Body of pancreas (tissue), 4 donors: Measurements from ENCODE around the gene C1orf87. TPM values are rescaled to one million over a fixed set of nuclear protein-coding genes. Genes with fewer than 3 reads are reported as not detected.

Source experiments
- ATAC-seq: fragments of 150-250 bp; one replicate; pipeline ENCODE4 v1.9.1; 2016
- DNase-seq, 4 donors: peaks; one replicate each; pipeline ENCODE4 v3.0.0-alpha.2; 2019
- H3K27ac ChIP-seq, 4 donors: fragments of 200-600 bp; sonication (generic); 1 replicate in 3 of 4; 2 replicates in 1 of 4; pipeline versions ENCODE4 v1.5.1 to v1.6.1; 2016 to 2019; ENCODE audit warnings: mild to moderate bottlenecking in 1 of 4, mixed read lengths in 1 of 4, moderate library complexity in 1 of 4
- H3K27me3 ChIP-seq, 2 donors: fragments of 200-600 bp; sonication (generic); one replicate each; pipeline ENCODE4 v1.6.0; 2016; ENCODE audit warnings: mild to moderate bottlenecking in 1 of 2
- H3K36me3 ChIP-seq, 2 donors: fragments of 200-600 bp; sonication (generic); replicated peaks in 1 of 2; 2 replicates each; pipeline ENCODE4 v1.5.1; 2016; ENCODE audit warnings: low read depth in 2 of 2; ENCODE audit not compliant: insufficient read depth in 1 of 2
- H3K4me1 ChIP-seq: fragments of 200-600 bp; sonication (generic); one replicate; pipeline ENCODE4 v1.6.0; 2016
- H3K4me3 ChIP-seq, 2 donors: fragments of 200-600 bp; sonication (generic); 1 replicate in 1 of 2; 2 replicates in 1 of 2; pipeline ENCODE4 v1.5.1; 2016 to 2019
- H3K9me3 ChIP-seq, 3 donors: fragments of 200-600 bp; sonication (generic); 1 replicate in 2 of 3; 2 replicates in 1 of 3; pipeline ENCODE4 v1.5.1; 2016
- CTCF ChIP-seq, 7 experiments: fragments of 450-650 bp in 4 of 7; fragments of 200-600 bp in 3 of 7; sonication (generic) in 3 of 7; IDR thresholded peaks; one replicate each; pipeline ENCODE4 v1.5.1; 2016 to 2019; ENCODE audit warnings: antibody characterized with exemption in 7 of 7
- POLR2A ChIP-seq, 3 donors: fragments of 450-650 bp; IDR thresholded peaks; one replicate each; pipeline ENCODE4 v1.6.1; 2016; ENCODE audit warnings: antibody characterized with exemption in 3 of 3, mild to moderate bottlenecking in 2 of 3
- WGBS, 2 donors: methylation state at CpG; one replicate each; pipeline ENCODE4 v1.1.5; 2017; 5-methylcytosine and 5-hydroxymethylcytosine counted together
- intact Hi-C: fragments of 100-400 bp; cut with DNase I; formaldehyde crosslinking; loops from one replicate; pipeline ENCODE4 v1.15.1; 2023
- total RNA-seq, 2 donors: library from RNA; depleted of rRNA; stranded (reverse); fragments of >200 nt; gene quantifications; one replicate each; pipeline ENCODE4 v1.1.0, GENCODE V29; 2016

The C1orf87 gene
- total RNA-seq, 2 donors from 2014 or later = not detected

- no peak for ATAC-seq
- intact Hi-C loops = no loop called here
- H3K27me3 ChIP-seq = no peaks in the 10 kb centered on the region
- no peak overlapping the region for H3K27ac ChIP-seq
- no peak overlapping the region for H3K4me3 ChIP-seq
- no peaks in the 10 kb centered on the region for H3K4me1 ChIP-seq
- no peaks in the 10 kb centered on the region for H3K9me3 ChIP-seq
- H3K36me3 ChIP-seq = no peaks in the 10 kb centered on the region
- no peak for DNase-seq
- 67 to 71% methylated on average over 3 of the region's 3 CpGs for WGBS, 2 donors
- TF ChIP-seq POLR2A (IDR thresholded peaks at IDR 0.05) (no peak), CTCF (IDR thresholded peaks at IDR 0.05) (no peak)
These were observed 28.9 kb upstream of the C1orf87 start for GRCh38 chr1:60102267-60103061.

- H3K36me3 ChIP-seq = no peaks in the 10 kb centered on the region
- TF ChIP-seq POLR2A (IDR thresholded peaks at IDR 0.05) (no peak), CTCF (IDR thresholded peaks at IDR 0.05) (no peak)
- ATAC-seq (no peak), DNase-seq (no peak)
- H3K4me1 ChIP-seq = no peaks in the 10 kb centered on the region
- H3K4me3 ChIP-seq = no peak overlapping the region
- H3K27ac ChIP-seq = no peak overlapping the region
- 72 to 83% methylated on average over 2 of the region's 2 CpGs for WGBS, 2 donors
- H3K9me3 ChIP-seq = no peaks in the 10 kb centered on the region
- no peaks in the 10 kb centered on the region for H3K27me3 ChIP-seq
- intact Hi-C loops = no loop called here
These were observed 27.9 kb upstream of the C1orf87 start for GRCh38 chr1:60101516-60101915.

- no peaks in the 10 kb centered on the region for H3K27me3 ChIP-seq
- H3K27ac ChIP-seq = no peak overlapping the region
- intact Hi-C loops = no loop called here
- H3K9me3 ChIP-seq = no peaks in the 10 kb centered on the region
- H3K4me1 ChIP-seq = no peaks in the 10 kb centered on the region
- 73 to 75% methylated on average over 6 of the region's 6 CpGs for WGBS, 2 donors
- DNase-seq = no peak
- no peaks in the 10 kb centered on the region for H3K36me3 ChIP-seq
- TF ChIP-seq POLR2A (IDR thresholded peaks at IDR 0.05) (no peak), CTCF (IDR thresholded peaks at IDR 0.05) (no peak)
- ATAC-seq = no peak
- no peak overlapping the region for H3K4me3 ChIP-seq
These were observed 17.7 kb upstream of the C1orf87 start for GRCh38 chr1:60091195-60091715.

- Histone ChIP-seq H3K36me3 (no peaks in the 10 kb centered on the region), H3K27me3 (no peaks in the 10 kb centered on the region), H3K4me3 (no peak overlapping the region), H3K9me3 (no peaks in the 10 kb centered on the region), H3K4me1 (no peaks in the 10 kb centered on the region), H3K27ac (no peak overlapping the region)
- TF ChIP-seq CTCF (IDR thresholded peaks at IDR 0.05) (no peak), POLR2A (IDR thresholded peaks at IDR 0.05) (no peak)
- WGBS, 2 donors = 56 to 76% methylated on average over 2 of the region's 2 CpGs
- intact Hi-C loops = no loop called here
- ATAC-seq (no peak), DNase-seq (no peak)
These were observed 17.1 kb upstream of the C1orf87 start for GRCh38 chr1:60090655-60091054.
